Measurements from ENCODE around the gene TMTC4.

DNA sequence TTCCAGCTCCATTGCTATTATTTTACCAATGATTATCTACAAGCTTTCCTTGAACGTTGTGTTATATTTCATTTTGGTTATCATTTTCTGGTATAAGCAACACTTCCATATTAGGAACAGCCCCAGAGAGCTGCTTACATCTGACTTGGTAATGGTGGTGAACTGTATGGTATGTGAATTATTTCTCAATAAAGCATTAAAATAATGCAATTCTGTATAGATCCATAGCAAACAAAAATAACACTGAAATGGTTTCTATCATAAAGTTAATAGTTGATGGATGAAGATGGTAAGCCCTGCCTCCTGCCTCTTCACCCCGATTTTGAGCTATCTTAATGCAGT lies 113.5 kb downstream of the TMTC4 start:
- TF ChIP-seq POLR2AphosphoS5 (IDR thresholded peaks at IDR 0.05), result no peak
- TF ChIP-seq, protein P1, sequence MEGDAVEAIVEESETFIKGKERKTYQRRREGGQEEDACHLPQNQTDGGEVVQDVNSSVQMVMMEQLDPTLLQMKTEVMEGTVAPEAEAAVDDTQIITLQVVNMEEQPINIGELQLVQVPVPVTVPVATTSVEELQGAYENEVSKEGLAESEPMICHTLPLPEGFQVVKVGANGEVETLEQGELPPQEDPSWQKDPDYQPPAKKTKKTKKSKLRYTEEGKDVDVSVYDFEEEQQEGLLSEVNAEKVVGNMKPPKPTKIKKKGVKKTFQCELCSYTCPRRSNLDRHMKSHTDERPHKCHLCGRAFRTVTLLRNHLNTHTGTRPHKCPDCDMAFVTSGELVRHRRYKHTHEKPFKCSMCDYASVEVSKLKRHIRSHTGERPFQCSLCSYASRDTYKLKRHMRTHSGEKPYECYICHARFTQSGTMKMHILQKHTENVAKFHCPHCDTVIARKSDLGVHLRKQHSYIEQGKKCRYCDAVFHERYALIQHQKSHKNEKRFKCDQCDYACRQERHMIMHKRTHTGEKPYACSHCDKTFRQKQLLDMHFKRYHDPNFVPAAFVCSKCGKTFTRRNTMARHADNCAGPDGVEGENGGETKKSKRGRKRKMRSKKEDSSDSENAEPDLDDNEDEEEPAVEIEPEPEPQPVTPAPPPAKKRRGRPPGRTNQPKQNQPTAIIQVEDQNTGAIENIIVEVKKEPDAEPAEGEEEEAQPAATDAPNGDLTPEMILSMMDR (IDR thresholded peaks at IDR 0.05), result no peak
- TF ChIP-seq POLR2A (IDR thresholded peaks at IDR 0.05), result no peak
- no peak for TF ChIP-seq EP300 (IDR thresholded peaks at IDR 0.05)
